Mucosa of rectum (tissue), 2 donors: Measurements from ENCODE around the gene PRSS36.
"Not testable (repeated sequence)": the region's sequence is repeated elsewhere in the genome, so short reads cannot be mapped to it uniquely, and the experiment has no call there.

ENCODE experiments used
- H3K27ac ChIP-seq, 2 donors: one replicate each; pipeline ENCODE4 v1.7.0; 2013; ENCODE audit warnings: inconsistent platforms in 2 of 2, low read depth in 2 of 2, low read length in 2 of 2
- H3K27me3 ChIP-seq, 2 donors: one replicate each; pipeline ENCODE4 v1.7.0; 2013; ENCODE audit warnings: low read length in 2 of 2; ENCODE audit not compliant: control insufficient read depth in 2 of 2, insufficient read depth in 2 of 2
- H3K36me3 ChIP-seq, 2 donors: one replicate each; pipeline ENCODE4 v1.7.0; 2013; ENCODE audit warnings: low read length in 2 of 2; ENCODE audit not compliant: control insufficient read depth in 2 of 2, insufficient read depth in 2 of 2
- H3K4me1 ChIP-seq, 2 donors: one replicate each; pipeline ENCODE4 v1.7.0; 2013; ENCODE audit warnings: low read length in 2 of 2, mild to moderate bottlenecking in 1 of 2; ENCODE audit not compliant: control insufficient read depth in 2 of 2, insufficient read depth in 2 of 2
- H3K4me3 ChIP-seq, 2 donors: one replicate each; pipeline ENCODE4 v1.7.0; 2013; ENCODE audit warnings: low read length in 2 of 2
- H3K9ac ChIP-seq, 2 donors: one replicate each; pipeline ENCODE4 v1.7.0; 2013; ENCODE audit warnings: low read length in 2 of 2, low read depth in 1 of 2, mild to moderate bottlenecking in 1 of 2
- H3K9me3 ChIP-seq, 2 donors: one replicate each; pipeline ENCODE4 v1.7.0; 2013; ENCODE audit warnings: low read length in 2 of 2; ENCODE audit not compliant: control insufficient read depth in 2 of 2
- donor health status: healthy.
- donor health status: Normal muscosa, but diverticular disease.

Gene PRSS36

GRCh38 chr16:31143011-31143693, 6.7 kb downstream of the PRSS36 start:
- Histone ChIP-seq H3K27me3 (no peaks in the 10 kb centered on the region), H3K4me1 (peaks cover 33 to 39% of the 10 kb centered on the region in 2 donors), H3K36me3 (no peaks in the 10 kb centered on the region), H3K9me3 (no peaks in the 10 kb centered on the region), H3K9ac (peak overlapping the region in 1 of 2 donors; percentile 75), H3K27ac (peak overlapping the region; percentile 73 to 91), H3K4me3 (peak overlapping the region; percentile 54 to 63)

- Histone ChIP-seq H3K9ac (peak overlapping the region; percentile 75), H3K4me3 (peak overlapping the region; percentile 63 to 69), H3K9me3 (no peaks in the 10 kb centered on the region), H3K36me3 (no peaks in the 10 kb centered on the region), H3K4me1 (peaks cover 33 to 36% of the 10 kb centered on the region in 2 donors), H3K27ac (peak overlapping the region; percentile 86 to 91), H3K27me3 (no peaks in the 10 kb centered on the region)
These were observed 7.5 kb downstream of the PRSS36 start for GRCh38 chr16:31142109-31143010.

GRCh38 chr16:31141489-31142108, 8.3 kb downstream of the PRSS36 start:
- peaks cover 35 to 36% of the 10 kb centered on the region in 2 donors for H3K4me1 ChIP-seq
- peak overlapping the region; percentile 53 to 69 for H3K4me3 ChIP-seq
- H3K9ac ChIP-seq, result peak overlapping the region; percentile 63 to 65
- H3K36me3 ChIP-seq, result no peaks in the 10 kb centered on the region
- no peaks in the 10 kb centered on the region for H3K9me3 ChIP-seq
- no peaks in the 10 kb centered on the region for H3K27me3 ChIP-seq
- peak overlapping the region; percentile 86 to 91 for H3K27ac ChIP-seq

- peak overlapping the region; percentile 86 to 91 for H3K27ac ChIP-seq
- peak overlapping the region in 1 of 2 donors; percentile 63 for H3K9ac ChIP-seq
- peaks cover 39% of the 10 kb centered on the region in 2 donors for H3K4me1 ChIP-seq
- not testable (repeated sequence) for H3K27me3 ChIP-seq, H3K9me3 ChIP-seq, H3K4me3 ChIP-seq, H3K36me3 ChIP-seq
These were observed 8.8 kb downstream of the PRSS36 start for GRCh38 chr16:31141071-31141469.

GRCh38 chr16:31138621-31139578, 11.0 kb downstream of the PRSS36 start:
- H3K4me3 ChIP-seq, result peak overlapping the region; percentile 41 to 47
- peak overlapping the region; percentile 60 to 67 for H3K9ac ChIP-seq
- peaks cover 48 to 49% of the 10 kb centered on the region in 2 donors for H3K4me1 ChIP-seq

GRCh38 chr16:31136822-31137499, 12.9 kb downstream of the PRSS36 start:
- not testable (repeated sequence) for H3K27ac ChIP-seq, H3K9me3 ChIP-seq, H3K27me3 ChIP-seq, H3K4me3 ChIP-seq, H3K9ac ChIP-seq
- H3K4me1 ChIP-seq, result peaks cover 60 to 63% of the 10 kb centered on the region in 2 donors
- peaks cover 14 to 15% of the 10 kb centered on the region in 2 donors for H3K36me3 ChIP-seq

More at GRCh38 chr16:31138621-31139578, 11.0 kb downstream of the PRSS36 start:
- H3K36me3 ChIP-seq, result no peaks in the 10 kb centered on the region
- no peaks in the 10 kb centered on the region for H3K27me3 ChIP-seq
- no peaks in the 10 kb centered on the region for H3K9me3 ChIP-seq
- H3K27ac ChIP-seq, result peak overlapping the region; percentile 86

- H3K4me1 ChIP-seq, result peaks cover 60 to 63% of the 10 kb centered on the region in 2 donors
- no peaks in the 10 kb centered on the region for H3K27me3 ChIP-seq
- peak overlapping the region in 1 of 2 donors; percentile 98 for H3K9ac ChIP-seq
- H3K36me3 ChIP-seq, result peaks cover 17 to 19% of the 10 kb centered on the region in 2 donors
- H3K27ac ChIP-seq, result peak overlapping the region; percentile 92 to 98
- H3K9me3 ChIP-seq, result no peaks in the 10 kb centered on the region
- H3K4me3 ChIP-seq, result no peak overlapping the region
These were observed 13.6 kb downstream of the PRSS36 start for GRCh38 chr16:31136287-31136662.

GRCh38 chr16:31135535-31136286, 14.2 kb downstream of the PRSS36 start, which contains the start of gene PRSS8:
Gene PRSS8 (minus strand): TSS chr16:31135727. CDS start chr16:31135498, 229 bp downstream.
- peaks cover 60 to 65% of the 10 kb centered on the region in 2 donors for H3K4me1 ChIP-seq
- peaks cover 17 to 20% of the 10 kb centered on the region in 2 donors for H3K36me3 ChIP-seq
- peak within 1 kb of the TSS; percentile 77 to 90 for H3K4me3 ChIP-seq
- H3K9ac ChIP-seq, result peak within 1 kb of the TSS; percentile 88 to 98
- no peaks in the 10 kb centered on the region for H3K27me3 ChIP-seq
- H3K9me3 ChIP-seq, result no peaks in the 10 kb centered on the region
- H3K27ac ChIP-seq, result peak within 1 kb of the TSS; percentile 92 to 98
